Adrenal gland (tissue), 12 donors: ENCODE data around the gene AGPAT3. TPM values are rescaled to one million over a fixed set of nuclear protein-coding genes. Genes with fewer than 3 reads are reported as not detected.

Source experiments
- DNase-seq, 7 donors: peaks; one replicate each; pipeline ENCODE4 v3.0.0-alpha.2; 2019 to 2020
- H3K27ac ChIP-seq, 5 donors: fragments of 200-600 bp; sonication (generic) in 4 of 5; 1 replicate in 3 of 5; 2 replicates in 2 of 5; pipeline versions ENCODE4 v1.5.1 to v1.8.0; 2016 to 2020; ENCODE audit warnings: mild to moderate bottlenecking in 1 of 5
- H3K27me3 ChIP-seq: fragments of 200-600 bp; 2 replicates; pipeline ENCODE4 v1.8.0; 2021
- H3K36me3 ChIP-seq, 2 donors: fragments of 200-600 bp; replicated peaks in 1 of 2; 1 replicate in 1 of 2; 2 replicates in 1 of 2; pipeline versions ENCODE4 v1.5.1 to v1.8.0; 2018 to 2022
- H3K4me1 ChIP-seq, 2 donors: fragments of 200-600 bp; replicated peaks in 1 of 2; 1 replicate in 1 of 2; 2 replicates in 1 of 2; pipeline versions ENCODE4 v1.5.1 to v1.8.0; 2018 to 2021
- H3K4me3 ChIP-seq, 4 donors: fragments of 200-600 bp; sonication (generic) in 3 of 4; one replicate each; pipeline ENCODE4 v1.5.1; 2016 to 2018
- H3K9me3 ChIP-seq, 3 donors: fragments of 200-600 bp; sonication (generic) in 1 of 3; replicated peaks in 1 of 3; 1 replicate in 2 of 3; 2 replicates in 1 of 3; pipeline versions ENCODE4 v1.5.1 to v1.8.0; 2016 to 2021
- POLR2A ChIP-seq, 2 donors: fragments of 450-650 bp; IDR thresholded peaks; one replicate each; pipeline ENCODE4 v1.6.1; 2017; ENCODE audit warnings: antibody characterized with exemption in 2 of 2, mild to moderate bottlenecking in 2 of 2, moderate library complexity in 1 of 2
- WGBS, 4 donors: extraction: QIAGEN DNeasy Blood & Tissue Kit in 2 of 4; methylation state at CpG; one replicate each; pipeline versions ENCODE4 v1.1.5 to v1.1.7; 2013 to 2017; 5-methylcytosine and 5-hydroxymethylcytosine counted together
- intact Hi-C, 2 donors: fragments of 100-400 bp; cut with DNase I; formaldehyde crosslinking; loops; one replicate each; pipeline versions ENCODE4 v1.14.1 to v1.15.0; 2022 to 2023
- polyA plus RNA-seq, 3 donors: library from polyadenylated mRNA; stranded (reverse); fragments of 200-250 nt in 2 of 3; fragments of 350-450 nt in 1 of 3; fragmentation: Illumina TruSeq in 1 of 3; extraction: RNeasy Lipid Tissue Mini Kit (QIAGEN cat#74804) in 1 of 3; gene quantifications; one replicate each; pipeline ENCODE4 v1.2.3, GENCODE V29; 2013 to 2014
- total RNA-seq, 9 donors: library from RNA; depleted of rRNA in 4 of 9; stranded (reverse); fragments of >200 nt in 4 of 9; fragments of 120-200 nt in 1 of 9; fragmentation: NEBNext Ultra II Directional in 1 of 9; extraction: Animal tissue kit (Norgen Biotek cat#: 25700) in 1 of 9; gene quantifications; one replicate each; pipeline versions ENCODE4 v1.1.0 to v1.2.4, GENCODE V29; 2013 to 2023
- TF ChIP-seq, protein P1 (sequence below), 6 experiments: fragments of 450-650 bp in 4 of 6; fragments of 200-600 bp in 2 of 6; sonication (generic) in 1 of 6; IDR thresholded peaks; 1 replicate in 5 of 6; 2 replicates in 1 of 6; pipeline versions ENCODE4 v1.5.1 to v1.8.0; 2016 to 2021; ENCODE audit warnings: antibody characterized with exemption in 6 of 6, mild to moderate bottlenecking in 2 of 6, moderate library complexity in 1 of 6
- donor health status: healthy with polysubstance abuse.
- donor health status: Bipolar disorder and iron deficiency.
- donor health status: DM: yes; HTN: yes; CAD: no.
- donor health status: DM: no; HTN: no; CAD: no.
- donor health status: DM: no; HTN: no; CAD: no.
- donor health status: DM: yes; HTN: yes; CAD: no.

The AGPAT3 gene
- total and polyA plus RNA-seq, 12 donors: 25.3 to 88.9 (median 47.8) TPM

DNA sequence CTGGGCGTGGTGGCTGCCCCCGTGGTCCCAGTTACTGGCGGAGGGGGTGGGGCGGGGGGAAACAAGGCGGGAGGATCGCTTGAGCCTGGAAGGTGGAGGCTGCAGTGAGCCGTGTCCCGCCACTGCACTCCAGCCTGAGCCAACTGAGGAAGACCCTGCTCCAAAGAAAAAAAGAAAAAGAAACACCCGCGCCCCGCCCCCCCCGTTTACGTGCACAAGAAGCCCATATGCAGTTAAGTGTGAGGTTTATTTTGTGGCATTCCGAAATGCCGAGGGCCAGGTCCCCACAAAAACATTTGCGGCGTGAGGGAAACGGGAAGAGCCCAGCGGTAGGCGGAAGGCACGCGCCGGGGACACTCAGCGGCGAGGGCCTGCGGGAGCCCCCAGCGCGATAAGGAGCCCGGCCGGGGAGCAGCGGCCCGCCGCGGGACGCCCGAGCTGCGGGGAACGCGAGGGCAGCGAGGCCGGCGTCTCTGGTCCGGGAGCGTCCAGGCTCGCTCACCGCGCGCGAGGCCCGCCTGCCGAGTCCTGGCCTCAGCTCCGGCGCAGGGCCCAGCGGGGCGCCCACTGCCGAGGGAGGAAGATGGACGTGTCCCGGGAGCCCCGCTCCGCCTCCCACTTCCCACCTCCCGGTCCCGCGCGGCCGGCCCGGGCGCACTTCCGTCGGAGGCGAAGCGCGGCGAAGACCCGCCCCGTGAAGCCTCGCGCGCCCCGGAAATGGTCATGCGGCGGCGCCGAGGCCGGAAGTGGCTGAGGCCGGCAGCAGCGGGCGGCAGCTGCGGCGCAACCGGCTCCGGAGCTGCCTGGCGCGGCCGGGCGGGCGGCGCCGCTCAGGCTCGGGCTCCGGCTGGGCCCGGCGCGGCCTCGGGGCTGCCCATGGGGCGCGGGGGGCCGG, 146.8 kb downstream of the AGPAT3 start, which contains the start of gene TRAPPC10:
Gene TRAPPC10 (plus strand): TSS at position 731 of the 895 bp plus-strand sequence. CDS start 185 bp downstream, outside the sequence.
- no peaks in the 10 kb centered on the region for H3K9me3 ChIP-seq
- intact Hi-C loops: no loop called here
- DNase-seq: peak; percentile 72 to 88 (median 83)
- TF ChIP-seq POLR2A (IDR thresholded peaks at IDR 0.05): peak; percentile 88 to 92
- TF ChIP-seq, protein P1, sequence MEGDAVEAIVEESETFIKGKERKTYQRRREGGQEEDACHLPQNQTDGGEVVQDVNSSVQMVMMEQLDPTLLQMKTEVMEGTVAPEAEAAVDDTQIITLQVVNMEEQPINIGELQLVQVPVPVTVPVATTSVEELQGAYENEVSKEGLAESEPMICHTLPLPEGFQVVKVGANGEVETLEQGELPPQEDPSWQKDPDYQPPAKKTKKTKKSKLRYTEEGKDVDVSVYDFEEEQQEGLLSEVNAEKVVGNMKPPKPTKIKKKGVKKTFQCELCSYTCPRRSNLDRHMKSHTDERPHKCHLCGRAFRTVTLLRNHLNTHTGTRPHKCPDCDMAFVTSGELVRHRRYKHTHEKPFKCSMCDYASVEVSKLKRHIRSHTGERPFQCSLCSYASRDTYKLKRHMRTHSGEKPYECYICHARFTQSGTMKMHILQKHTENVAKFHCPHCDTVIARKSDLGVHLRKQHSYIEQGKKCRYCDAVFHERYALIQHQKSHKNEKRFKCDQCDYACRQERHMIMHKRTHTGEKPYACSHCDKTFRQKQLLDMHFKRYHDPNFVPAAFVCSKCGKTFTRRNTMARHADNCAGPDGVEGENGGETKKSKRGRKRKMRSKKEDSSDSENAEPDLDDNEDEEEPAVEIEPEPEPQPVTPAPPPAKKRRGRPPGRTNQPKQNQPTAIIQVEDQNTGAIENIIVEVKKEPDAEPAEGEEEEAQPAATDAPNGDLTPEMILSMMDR (IDR thresholded peaks at IDR 0.05): no peak
- H3K4me3 ChIP-seq: peak within 1 kb of the TSS; percentile 53 to 94 (median 78)
- H3K36me3 ChIP-seq: no peaks in the 10 kb centered on the region
- no peaks in the 10 kb centered on the region for H3K27me3 ChIP-seq
- H3K27ac ChIP-seq: peak within 1 kb of the TSS; percentile 69 to 97 (median 91)
- peaks cover 17 to 39% of the 10 kb centered on the region in 2 donors for H3K4me1 ChIP-seq
- 0 to 1% (median 0%) methylated on average over 22 to 107 of the region's 107 CpGs for WGBS, 4 donors

DNA sequence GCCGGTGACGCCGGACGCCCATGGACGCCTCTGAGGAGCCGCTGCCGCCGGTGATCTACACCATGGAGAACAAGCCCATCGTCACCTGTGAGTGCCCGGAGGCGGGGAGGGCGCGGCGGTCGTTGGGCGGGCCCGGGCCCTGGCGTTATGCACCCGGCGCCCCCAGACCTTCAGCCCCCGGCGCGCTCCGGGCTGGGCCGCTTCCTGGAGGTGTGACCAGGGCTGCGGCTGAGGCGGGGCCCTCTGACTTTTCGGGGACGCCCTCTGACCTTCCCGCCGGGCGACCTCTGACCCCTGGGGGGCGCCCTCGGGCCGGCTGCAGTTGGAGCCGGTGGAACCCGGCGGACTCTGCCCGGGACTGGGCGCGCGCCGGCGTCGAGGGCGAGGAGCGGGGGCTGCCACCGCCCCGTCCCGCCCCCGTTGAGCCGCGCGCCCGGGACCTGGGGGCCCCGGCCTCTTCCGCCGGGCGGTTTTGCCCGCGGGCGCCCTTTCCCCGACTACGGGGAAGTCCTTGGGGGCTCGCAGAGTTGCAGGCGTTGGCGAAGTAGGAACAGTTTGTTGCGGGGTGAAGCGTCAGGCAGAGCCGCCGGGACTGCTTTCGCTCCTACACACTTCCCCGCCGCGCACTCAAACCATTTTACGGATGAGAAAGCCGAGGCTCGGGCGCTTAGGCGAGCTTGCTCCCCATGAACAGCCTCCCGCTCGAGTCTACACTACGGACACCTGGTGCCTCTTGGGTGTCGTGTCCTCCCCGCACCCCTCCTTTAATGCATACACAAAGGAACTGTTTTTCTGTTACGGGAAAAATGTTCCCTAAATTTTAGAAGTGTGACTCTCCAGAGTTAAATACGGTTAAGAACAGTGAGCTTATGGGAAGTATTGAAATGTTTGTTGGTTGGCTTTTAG, 147.7 kb downstream of the AGPAT3 start:
- DNase-seq: peak; percentile 53 to 71 (median 64)
- peak overlapping the region; percentile 53 to 94 (median 78) for H3K4me3 ChIP-seq
- peaks cover 17 to 39% of the 10 kb centered on the region in 2 donors for H3K4me1 ChIP-seq
- intact Hi-C loops: no loop called here
- H3K9me3 ChIP-seq: no peaks in the 10 kb centered on the region
- H3K36me3 ChIP-seq: no peaks in the 10 kb centered on the region
- H3K27ac ChIP-seq: peak overlapping the region; percentile 20 to 97 (median 88)
- no peaks in the 10 kb centered on the region for H3K27me3 ChIP-seq
- TF ChIP-seq, protein P1 (IDR thresholded peaks at IDR 0.05): no peak
- TF ChIP-seq POLR2A (IDR thresholded peaks at IDR 0.05): peak in 1 of 2 donors; percentile 0
- WGBS, 4 donors: 0 to 1% (median 0%) methylated on average over 19 to 87 of the region's 87 CpGs

DNA sequence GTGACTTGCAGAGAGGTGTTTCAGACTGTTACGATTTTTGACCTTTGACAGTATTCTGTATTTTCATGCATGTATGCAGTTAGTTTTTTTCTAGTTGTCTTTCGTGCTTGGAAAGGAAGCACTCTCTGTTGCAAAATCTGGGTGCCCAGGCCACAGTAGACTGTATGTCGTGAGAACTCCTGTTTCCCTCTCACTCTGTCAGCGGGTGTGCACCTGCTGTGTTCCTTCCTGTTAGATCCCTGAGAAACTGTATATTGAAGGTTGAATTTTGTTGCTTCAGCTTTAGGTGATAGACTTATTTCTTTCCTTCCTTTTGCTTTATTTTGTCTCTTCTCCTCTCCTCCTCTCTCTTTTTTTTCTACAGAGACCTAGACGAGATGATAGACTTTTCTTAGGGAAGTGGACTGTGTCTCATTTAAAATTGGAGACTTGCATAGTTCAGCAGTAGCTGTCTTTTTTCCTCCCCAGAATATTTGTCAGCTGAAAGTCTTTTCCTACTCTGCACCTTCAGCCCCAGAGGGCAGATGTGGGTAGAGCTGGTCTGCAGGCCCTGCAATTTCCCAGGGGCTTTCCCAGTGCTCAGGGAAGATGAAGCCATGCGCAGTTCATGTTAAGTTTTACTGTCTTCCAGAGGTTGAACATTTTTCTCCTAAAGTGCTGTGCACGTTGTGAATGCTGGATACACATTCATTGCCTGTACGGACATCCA, 148.5 kb downstream of the AGPAT3 start:
- H3K9me3 ChIP-seq: no peaks in the 10 kb centered on the region
- peaks cover 17 to 39% of the 10 kb centered on the region in 2 donors for H3K4me1 ChIP-seq
- peak in 2 of 7 donors; percentile 14 to 23 for DNase-seq
- H3K36me3 ChIP-seq: no peaks in the 10 kb centered on the region
- H3K27ac ChIP-seq: peak overlapping the region; percentile 20 to 97 (median 88)
- WGBS, 4 donors: 15 to 22% (median 16%) methylated on average over 8 of the region's 8 CpGs
- TF ChIP-seq POLR2A (IDR thresholded peaks at IDR 0.05): no peak
- TF ChIP-seq, protein P1 (IDR thresholded peaks at IDR 0.05): no peak
- intact Hi-C loops: no loop called here
- no peaks in the 10 kb centered on the region for H3K27me3 ChIP-seq
- peak overlapping the region; percentile 53 to 94 (median 78) for H3K4me3 ChIP-seq
